Cardiac fibroblast (primary cell): ENCODE measurements around the gene HAND2.

Experiments used
- DNase-seq, 2 donors: peaks; one replicate each; pipeline versions ENCODE4 v3.0.0 to v3.0.0-alpha.2; 2010; ENCODE audit warnings: low read depth in 2 of 2
- H3K4me3 ChIP-seq, 2 donors: replicated peaks in 1 of 2; 1 replicate in 1 of 2; 2 replicates in 1 of 2; pipeline ENCODE4 v1.5.1; 2011; ENCODE audit warnings: low read depth in 2 of 2, low read length in 2 of 2, mild to moderate bottlenecking in 2 of 2, moderate library complexity in 1 of 2
- TF ChIP-seq, protein P1 (sequence below): IDR thresholded peaks from one replicate; pipeline ENCODE4 v1.5.1; 2011; ENCODE audit warnings: low read depth, mild to moderate bottlenecking, low read length, inconsistent platforms

Gene HAND2

GRCh38 chr4:173507471-173508385 is 22.3 kb downstream of the HAND2 start:
- no peak for DNase-seq
- H3K4me3 ChIP-seq = no peak overlapping the region
- TF ChIP-seq, protein P1, sequence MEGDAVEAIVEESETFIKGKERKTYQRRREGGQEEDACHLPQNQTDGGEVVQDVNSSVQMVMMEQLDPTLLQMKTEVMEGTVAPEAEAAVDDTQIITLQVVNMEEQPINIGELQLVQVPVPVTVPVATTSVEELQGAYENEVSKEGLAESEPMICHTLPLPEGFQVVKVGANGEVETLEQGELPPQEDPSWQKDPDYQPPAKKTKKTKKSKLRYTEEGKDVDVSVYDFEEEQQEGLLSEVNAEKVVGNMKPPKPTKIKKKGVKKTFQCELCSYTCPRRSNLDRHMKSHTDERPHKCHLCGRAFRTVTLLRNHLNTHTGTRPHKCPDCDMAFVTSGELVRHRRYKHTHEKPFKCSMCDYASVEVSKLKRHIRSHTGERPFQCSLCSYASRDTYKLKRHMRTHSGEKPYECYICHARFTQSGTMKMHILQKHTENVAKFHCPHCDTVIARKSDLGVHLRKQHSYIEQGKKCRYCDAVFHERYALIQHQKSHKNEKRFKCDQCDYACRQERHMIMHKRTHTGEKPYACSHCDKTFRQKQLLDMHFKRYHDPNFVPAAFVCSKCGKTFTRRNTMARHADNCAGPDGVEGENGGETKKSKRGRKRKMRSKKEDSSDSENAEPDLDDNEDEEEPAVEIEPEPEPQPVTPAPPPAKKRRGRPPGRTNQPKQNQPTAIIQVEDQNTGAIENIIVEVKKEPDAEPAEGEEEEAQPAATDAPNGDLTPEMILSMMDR = no peak

DNA sequence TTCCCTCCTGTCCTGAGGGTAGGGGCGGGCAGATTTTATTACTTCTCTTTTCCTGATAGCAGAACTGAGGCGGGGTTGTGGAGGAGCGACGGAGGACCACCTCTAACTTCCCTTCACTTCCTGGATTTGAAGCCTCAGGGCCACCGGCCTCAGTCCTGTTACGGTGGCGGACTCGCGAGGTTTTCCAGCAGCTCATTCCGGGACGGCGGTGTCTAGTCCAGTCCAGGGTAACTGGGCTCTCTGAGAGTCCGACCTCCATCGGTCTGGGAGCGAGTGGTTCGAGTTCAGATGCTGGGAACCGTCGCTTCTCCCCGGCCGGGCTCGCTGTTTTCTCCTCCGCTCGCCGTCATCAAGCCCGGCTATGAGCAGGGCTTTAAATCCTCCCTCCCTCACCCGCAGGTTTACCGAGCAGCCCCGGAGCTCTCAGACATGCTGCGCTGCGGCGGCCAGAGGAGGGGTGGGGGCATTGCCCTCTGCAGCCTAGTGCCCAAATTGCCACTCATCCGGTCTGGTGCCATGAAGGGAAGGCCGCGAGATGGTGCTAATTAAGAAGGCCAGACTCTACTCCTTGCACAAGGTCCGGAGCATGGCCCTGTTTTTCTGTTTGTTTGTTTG is 23.3 kb downstream of the HAND2 start:
- H3K4me3 ChIP-seq = no peak overlapping the region
- DNase-seq = no peak
- TF ChIP-seq, protein P1 = no peak

GRCh38 chr4:173505924-173506518 is 24.0 kb downstream of the HAND2 start:
- TF ChIP-seq, protein P1 = peak; percentile 90
- DNase-seq = peak; percentile 75 to 78
- no peak overlapping the region for H3K4me3 ChIP-seq

- H3K4me3 ChIP-seq = no peak overlapping the region
- DNase-seq = peak in 1 of 2 donors; percentile 48
- TF ChIP-seq, protein P1 = no peak
Measured at GRCh38 chr4:173504181-173504503, 25.9 kb downstream of the HAND2 start.

GRCh38 chr4:173503330-173504180 is 26.5 kb downstream of the HAND2 start:
- DNase-seq = no peak
- TF ChIP-seq, protein P1 = no peak
- H3K4me3 ChIP-seq = no peak overlapping the region

- no peak overlapping the region for H3K4me3 ChIP-seq
- TF ChIP-seq, protein P1 = no peak
- no peak for DNase-seq
Measured at GRCh38 chr4:173502282-173502681, 27.7 kb downstream of the HAND2 start.
